Fibroblast of lung (primary cell): ENCODE measurements around the gene CRY1. TPM values are rescaled to one million over a fixed set of nuclear protein-coding genes. Genes with fewer than 3 reads are reported as not detected.
A peak's percentile ranks its signal among the peaks of the same experiment; 100 is the strongest.

Experiments used
- DNase-seq, 2 donors: peaks; one replicate each; pipeline versions ENCODE4 v3.0.0 to v3.0.0-alpha.2; 2010; ENCODE audit warnings: low read depth in 2 of 2
- H2AFZ ChIP-seq: 2 replicates; pipeline ENCODE4 v1.5.1; 2012; ENCODE audit warnings: low read length, control low read depth, inconsistent platforms
- H3K27ac ChIP-seq: 2 replicates; pipeline ENCODE4 v1.5.1; 2011; ENCODE audit warnings: low read length, control low read depth; ENCODE audit not compliant: insufficient read depth
- H3K27me3 ChIP-seq: 2 replicates; pipeline ENCODE4 v1.5.1; 2011; ENCODE audit warnings: mild to moderate bottlenecking, low read length; ENCODE audit not compliant: control insufficient read depth, insufficient read depth
- H3K36me3 ChIP-seq: 2 replicates; pipeline ENCODE4 v1.5.1; 2011; ENCODE audit warnings: low read length; ENCODE audit not compliant: control insufficient read depth, insufficient read depth
- H3K4me1 ChIP-seq: 2 replicates; pipeline ENCODE4 v1.5.1; 2011; ENCODE audit warnings: low read length; ENCODE audit not compliant: control insufficient read depth, insufficient read depth; ENCODE audit errors: extremely low read depth
- H3K4me2 ChIP-seq: 2 replicates; pipeline ENCODE4 v1.5.1; 2011; ENCODE audit warnings: low read length, control low read depth; ENCODE audit not compliant: insufficient read depth; ENCODE audit errors: extremely low read depth
- H3K4me3 ChIP-seq, 4 experiments: fragments of 200-600 bp in 1 of 4; sonication (generic) in 1 of 4; replicated peaks in 1 of 4; 2 replicates each; pipeline ENCODE4 v1.5.1; 2011 to 2016; ENCODE audit warnings: low read length in 4 of 4, low read depth in 3 of 4, mild to moderate bottlenecking in 3 of 4, control low read depth in 2 of 4, inconsistent platforms in 1 of 4, mixed read lengths in 1 of 4; ENCODE audit not compliant: insufficient read depth in 1 of 4; ENCODE audit errors: control extremely low read depth in 1 of 4
- H3K79me2 ChIP-seq: 2 replicates; pipeline ENCODE4 v1.5.1; 2012; ENCODE audit warnings: mild to moderate bottlenecking, low read length, inconsistent platforms; ENCODE audit not compliant: control insufficient read depth, insufficient read depth
- H3K9ac ChIP-seq: 2 replicates; pipeline ENCODE4 v1.5.1; 2011; ENCODE audit warnings: mild to moderate bottlenecking, low read length, control low read depth; ENCODE audit not compliant: insufficient read depth
- H3K9me3 ChIP-seq: 2 replicates; pipeline ENCODE4 v1.5.1; 2012; ENCODE audit warnings: low read depth, low read length; ENCODE audit not compliant: control insufficient read depth, insufficient read depth
- H4K20me1 ChIP-seq: 2 replicates; pipeline ENCODE4 v1.5.1; 2011; ENCODE audit warnings: low read length; ENCODE audit not compliant: control insufficient read depth, insufficient read depth; ENCODE audit errors: extremely low read depth
- CTCF ChIP-seq, 2 donors: IDR thresholded peaks in 1 of 2; conservative IDR thresholded peaks in 1 of 2; 1 replicate in 1 of 2; 2 replicates in 1 of 2; pipeline ENCODE4 v1.5.1; 2011 to 2012; ENCODE audit warnings: low read length in 2 of 2, control low read depth in 1 of 2, inconsistent platforms in 1 of 2, low read depth in 1 of 2, mild to moderate bottlenecking in 1 of 2
- EZH2 ChIP-seq: IDR thresholded peaks from 2 replicates; pipeline ENCODE4 v1.5.1; 2012; ENCODE audit warnings: low read length, control low read depth, mild to moderate bottlenecking; ENCODE audit errors: missing control alignments
- polyA plus RNA-seq, 2 donors: library from polyadenylated mRNA; depleted of rRNA in 1 of 2; stranded (reverse) in 1 of 2; unstranded in 1 of 2; fragments of >200 nt; gene quantifications; 2 replicates each; pipeline ENCODE4 v1.2.1, GENCODE V29; 2011 to 2012; ENCODE audit warnings: missing spikeins in 1 of 2
- total RNA-seq: library from RNA; depleted of rRNA; stranded (reverse); fragments of >200 nt; gene quantifications from 2 replicates; pipeline ENCODE4 v1.2.1, GENCODE V29; 2014

CRY1 gene
- total and polyA plus RNA-seq, 2 donors (not counting 1 experiment from before 2014, with no cell fraction given): 9.6 to 12.9 TPM

- Histone ChIP-seq H2AFZ (no peak overlapping the region), H3K9ac (peak overlapping the region; percentile 13), H3K9me3 (no peaks in the 10 kb centered on the region), H3K27me3 (no peaks in the 10 kb centered on the region), H3K27ac (no peak overlapping the region), H3K4me2 (peak overlapping the region; percentile 89), H3K4me3 (peak overlapping the region; percentile 62 to 99 (median 82)), H3K4me1 (no peaks in the 10 kb centered on the region), H3K36me3 (peaks cover 1% of the 10 kb centered on the region), H3K79me2 (peaks cover 63% of the 10 kb centered on the region), H4K20me1 (peaks cover 5% of the 10 kb centered on the region)
- DNase-seq: no peak
- no peak for TF ChIP-seq EZH2
- no peak for TF ChIP-seq CTCF (conservative IDR thresholded peaks at IDR 0.05 in 1 of 2, IDR thresholded peaks at IDR 0.05 in 1 of 2; ENCODE audit: low read depth in 1 of 2, low read length in 2 of 2)
These were observed 135.8 kb downstream of the CRY1 start for GRCh38 chr12:106957583-106957982.

GRCh38 chr12:106956048-106956578 is 137.2 kb downstream of the CRY1 start:
- Histone ChIP-seq H2AFZ (no peak overlapping the region), H3K27ac (peak overlapping the region; percentile 98), H4K20me1 (peaks cover 2% of the 10 kb centered on the region), H3K79me2 (peaks cover 50% of the 10 kb centered on the region), H3K9me3 (no peaks in the 10 kb centered on the region), H3K4me2 (peak overlapping the region; percentile 21), H3K4me1 (no peaks in the 10 kb centered on the region), H3K27me3 (no peaks in the 10 kb centered on the region), H3K4me3 (peak overlapping the region; percentile 62 to 99 (median 82)), H3K36me3 (peaks cover 1% of the 10 kb centered on the region), H3K9ac (peak overlapping the region; percentile 100)
- no peak for TF ChIP-seq CTCF (conservative IDR thresholded peaks at IDR 0.05 in 1 of 2, IDR thresholded peaks at IDR 0.05 in 1 of 2; ENCODE audit: low read depth in 1 of 2, low read length in 2 of 2)
- no peak for TF ChIP-seq EZH2
- peak; percentile 65 to 71 for DNase-seq

GRCh38 chr12:106955377-106956047 is 137.8 kb downstream of the CRY1 start, which contains the start of gene TMEM263:
Gene TMEM263 (plus strand): TSS chr12:106955907. CDS start chr12:106967117, 11,210 bp downstream.
- peaks cover 44% of the 10 kb centered on the region for H3K79me2 ChIP-seq
- peak within 1 kb of the TSS; percentile 98 for H3K27ac ChIP-seq
- peak; percentile 94 to 97 for DNase-seq
- no peaks in the 10 kb centered on the region for H3K9me3 ChIP-seq
- peak within 1 kb of the TSS; percentile 62 to 99 (median 82) for H3K4me3 ChIP-seq
- peak within 1 kb of the TSS; percentile 100 for H3K9ac ChIP-seq
- H4K20me1 ChIP-seq: peaks cover 2% of the 10 kb centered on the region
- TF ChIP-seq CTCF (conservative IDR thresholded peaks at IDR 0.05 in 1 of 2, IDR thresholded peaks at IDR 0.05 in 1 of 2; ENCODE audit: low read depth in 1 of 2, low read length in 2 of 2) (no peak), EZH2 (no peak)
- no peaks in the 10 kb centered on the region for H3K4me1 ChIP-seq
- no peaks in the 10 kb centered on the region for H3K36me3 ChIP-seq
- peak within 1 kb of the TSS; percentile 89 for H3K4me2 ChIP-seq
- H2AFZ ChIP-seq: peak within 1 kb of the TSS; percentile 84
- no peaks in the 10 kb centered on the region for H3K27me3 ChIP-seq
